ENCODE measurements around the gene SUSD6. TPM values are rescaled to one million over a fixed set of nuclear protein-coding genes. Genes with fewer than 3 reads are reported as not detected.
A peak's percentile ranks its signal among the peaks of the same experiment; 100 is the strongest.

Gene SUSD6
- total RNA-seq, 2 experiments from 2014 or later: 62.9 to 66.4 TPM

- H3K27ac Mint-ChIP-seq: peak overlapping the region; percentile 67
- H3K36me3 Mint-ChIP-seq: peaks cover 24% of the 10 kb centered on the region
- H3K4me1 Mint-ChIP-seq: peaks cover 77% of the 10 kb centered on the region
- DNase-seq (no peak), ATAC-seq (peak; percentile 35)
- no peaks in the 10 kb centered on the region for H3K9me3 Mint-ChIP-seq (ENCODE audit: low read depth)
- CTCF ChIA-PET: interaction anchor here (1.0 to 2.0 kb wide), 5 partner anchors 11 to 44 kb away, joined by 3 to 5 read pairs (median 3); no protein-coding TSS in a partner anchor
- H3K4me3 Mint-ChIP-seq: peak overlapping the region; percentile 2
- no peaks in the 10 kb centered on the region for H3K27me3 Mint-ChIP-seq
These were observed 37.4 kb downstream of the SUSD6 start for GRCh38 chr14:69648480-69649451.

- peaks cover 84% of the 10 kb centered on the region for H3K4me1 Mint-ChIP-seq
- ATAC-seq (no peak), DNase-seq (no peak)
- no peaks in the 10 kb centered on the region for H3K27me3 Mint-ChIP-seq
- peak overlapping the region; percentile 64 for H3K27ac Mint-ChIP-seq
- H3K36me3 Mint-ChIP-seq: peaks cover 16% of the 10 kb centered on the region
- no peak overlapping the region for H3K4me3 Mint-ChIP-seq
- CTCF ChIA-PET: no interaction called here
- H3K9me3 Mint-ChIP-seq (ENCODE audit: low read depth): no peaks in the 10 kb centered on the region
These were observed 39.6 kb downstream of the SUSD6 start for GRCh38 chr14:69650948-69651369.

- CTCF ChIA-PET: no interaction called here
- H3K27me3 Mint-ChIP-seq: no peaks in the 10 kb centered on the region
- no peak for ATAC-seq
These were observed 40.3 kb downstream of the SUSD6 start for GRCh38 chr14:69651664-69652063.

GRCh38 chr14:69652942-69653684, 41.7 kb downstream of the SUSD6 start:
- Mint-ChIP-seq H3K9me3 (ENCODE audit: low read depth) (no peaks in the 10 kb centered on the region), H3K27ac (peak overlapping the region; percentile 80), H3K36me3 (peaks cover 11% of the 10 kb centered on the region), H3K27me3 (no peaks in the 10 kb centered on the region), H3K4me3 (no peak overlapping the region), H3K4me1 (peaks cover 85% of the 10 kb centered on the region)
- ATAC-seq (peak; percentile 22), DNase-seq (no peak)
- CTCF ChIA-PET: interaction anchor here (0.7 to 1.7 kb wide), 5 partner anchors 8 to 32 kb away, joined by 3 to 5 read pairs (median 3); no protein-coding TSS in a partner anchor

More at GRCh38 chr14:69651664-69652063, 40.3 kb downstream of the SUSD6 start:
- no peak overlapping the region for H3K4me3 Mint-ChIP-seq
- H3K36me3 Mint-ChIP-seq: peaks cover 12% of the 10 kb centered on the region
- H3K4me1 Mint-ChIP-seq: peaks cover 86% of the 10 kb centered on the region
- no peaks in the 10 kb centered on the region for H3K9me3 Mint-ChIP-seq (ENCODE audit: low read depth)
- H3K27ac Mint-ChIP-seq: peak overlapping the region; percentile 64
- DNase-seq: no peak

- Mint-ChIP-seq H3K27ac (peak overlapping the region; percentile 47), H3K4me3 (no peak overlapping the region), H3K9me3 (ENCODE audit: low read depth) (no peaks in the 10 kb centered on the region), H3K36me3 (peaks cover 19% of the 10 kb centered on the region), H3K4me1 (peaks cover 85% of the 10 kb centered on the region), H3K27me3 (no peaks in the 10 kb centered on the region)
- ATAC-seq (no peak), DNase-seq (no peak)
- CTCF ChIA-PET: interaction anchor here (0.7 to 1.6 kb wide), 3 partner anchors 9 to 30 kb away, joined by 3 to 5 read pairs (median 3); no protein-coding TSS in a partner anchor
These were observed 42.7 kb downstream of the SUSD6 start for GRCh38 chr14:69654116-69654515.

GRCh38 chr14:69657950-69658355, 46.6 kb downstream of the SUSD6 start:
- H3K36me3 Mint-ChIP-seq: peaks cover 39% of the 10 kb centered on the region
- no peak overlapping the region for H3K4me3 Mint-ChIP-seq
- CTCF ChIA-PET: interaction anchor here (0.6 to 1.7 kb wide), 6 partner anchors 10 to 73 kb away, joined by 3 to 4 read pairs (median 3); no protein-coding TSS in a partner anchor
- H3K27ac Mint-ChIP-seq: peak overlapping the region; percentile 91
- H3K9me3 Mint-ChIP-seq (ENCODE audit: low read depth): no peaks in the 10 kb centered on the region
- DNase-seq (no peak), ATAC-seq (no peak)
- peaks cover 88% of the 10 kb centered on the region for H3K4me1 Mint-ChIP-seq
- H3K27me3 Mint-ChIP-seq: no peaks in the 10 kb centered on the region

GRCh38 chr14:69658664-69659261, 47.4 kb downstream of the SUSD6 start:
- peak overlapping the region; percentile 91 for H3K27ac Mint-ChIP-seq
- peak; percentile 62 for DNase-seq
- no peaks in the 10 kb centered on the region for H3K9me3 Mint-ChIP-seq (ENCODE audit: low read depth)
- peaks cover 46% of the 10 kb centered on the region for H3K36me3 Mint-ChIP-seq
- ATAC-seq: peak; percentile 17
- CTCF ChIA-PET: interaction anchor here (0.6 to 4.2 kb wide), 9 partner anchors 12 to 74 kb away, joined by 3 to 16 read pairs (median 3); no protein-coding TSS in a partner anchor
- H3K4me3 Mint-ChIP-seq: peak overlapping the region; percentile 10
- peaks cover 90% of the 10 kb centered on the region for H3K4me1 Mint-ChIP-seq
- no peaks in the 10 kb centered on the region for H3K27me3 Mint-ChIP-seq

GRCh38 chr14:69660344-69661193, 49.2 kb downstream of the SUSD6 start:
- H3K27me3 Mint-ChIP-seq: no peaks in the 10 kb centered on the region
- H3K36me3 Mint-ChIP-seq: peaks cover 52% of the 10 kb centered on the region
- CTCF ChIA-PET: interaction anchor here (1.0 to 4.2 kb wide), 9 partner anchors 9 to 66 kb away, joined by 3 to 16 read pairs (median 4); no protein-coding TSS in a partner anchor
- DNase-seq (peak; percentile 74), ATAC-seq (peak; percentile 80)
- H3K27ac Mint-ChIP-seq: peak overlapping the region; percentile 91
- H3K4me3 Mint-ChIP-seq: peak overlapping the region; percentile 16
- peaks cover 89% of the 10 kb centered on the region for H3K4me1 Mint-ChIP-seq
- H3K9me3 Mint-ChIP-seq (ENCODE audit: low read depth): no peaks in the 10 kb centered on the region

- H3K27me3 Mint-ChIP-seq: no peaks in the 10 kb centered on the region
- CTCF ChIA-PET: interaction anchor here (1.0 to 4.2 kb wide), 7 partner anchors 8 to 66 kb away, joined by 3 to 16 read pairs (median 5); no protein-coding TSS in a partner anchor
- no peaks in the 10 kb centered on the region for H3K9me3 Mint-ChIP-seq (ENCODE audit: low read depth)
- ATAC-seq (no peak), DNase-seq (no peak)
- no peak overlapping the region for H3K4me3 Mint-ChIP-seq
- peaks cover 58% of the 10 kb centered on the region for H3K36me3 Mint-ChIP-seq
- peaks cover 91% of the 10 kb centered on the region for H3K4me1 Mint-ChIP-seq
- H3K27ac Mint-ChIP-seq: peak overlapping the region; percentile 91
These were observed 49.8 kb downstream of the SUSD6 start for GRCh38 chr14:69661194-69661537.

- H3K36me3 Mint-ChIP-seq: peaks cover 64% of the 10 kb centered on the region
- peaks cover 93% of the 10 kb centered on the region for H3K4me1 Mint-ChIP-seq
- CTCF ChIA-PET: interaction anchor here (0.6 to 4.2 kb wide), 2 partner anchors 9 to 64 kb away, joined by 3 to 16 read pairs; no protein-coding TSS in a partner anchor
- DNase-seq: no peak
- H3K27me3 Mint-ChIP-seq: no peaks in the 10 kb centered on the region
- no peak for ATAC-seq
- H3K27ac Mint-ChIP-seq: peak overlapping the region; percentile 30
- H3K9me3 Mint-ChIP-seq (ENCODE audit: low read depth): no peaks in the 10 kb centered on the region
- H3K4me3 Mint-ChIP-seq: no peak overlapping the region
These were observed 51.4 kb downstream of the SUSD6 start for GRCh38 chr14:69662636-69663299.

- peak overlapping the region; percentile 30 for H3K27ac Mint-ChIP-seq
- no peaks in the 10 kb centered on the region for H3K9me3 Mint-ChIP-seq (ENCODE audit: low read depth)
- ATAC-seq: no peak
- DNase-seq: no peak
- H3K27me3 Mint-ChIP-seq: no peaks in the 10 kb centered on the region
- peaks cover 68% of the 10 kb centered on the region for H3K36me3 Mint-ChIP-seq
- CTCF ChIA-PET: interaction anchor here (0.6 kb wide), 1 partner anchor 9 kb away, joined by 3 read pairs; no protein-coding TSS in a partner anchor
- no peak overlapping the region for H3K4me3 Mint-ChIP-seq
- peaks cover 93% of the 10 kb centered on the region for H3K4me1 Mint-ChIP-seq
These were observed 51.9 kb downstream of the SUSD6 start for GRCh38 chr14:69663300-69663643.

Data from activated CD8-positive, alpha-beta memory T cell treated with anti-CD3 and anti-CD28 coated beads, Interleukin-2, amount 10 ng/mL, durations not matched to agents 7 days and 5 days (primary cell).